Suppressor macrophage treated with lipopolysaccharide for 1 hour (primary cell): ENCODE results near the gene HEXD.
"Not testable (repeated sequence)": the region's sequence is repeated elsewhere in the genome, so short reads cannot be mapped to it uniquely, and the experiment has no call there.

ENCODE experiments used
- DNase-seq, 3 donors: peaks; one replicate each; pipeline ENCODE4 v3.0.0-alpha.2; 2020 to 2022

Gene HEXD

GRCh38 chr17:82418001-82418986, at the start of gene HEXD, which contains the start of gene OGFOD3:
TSS of gene HEXD (plus strand) at chr17:82418347. CDS start at chr17:82419800, 1,453 bp downstream.
TSS of gene OGFOD3 (minus strand) at chr17:82418586. CDS start at chr17:82418485, 101 bp downstream.
- DNase-seq = peak; percentile 88 to 97 (median 95)

- no peak for DNase-seq
Measured at GRCh38 chr17:82369211-82369610, 48.9 kb upstream of the HEXD start.

DNA sequence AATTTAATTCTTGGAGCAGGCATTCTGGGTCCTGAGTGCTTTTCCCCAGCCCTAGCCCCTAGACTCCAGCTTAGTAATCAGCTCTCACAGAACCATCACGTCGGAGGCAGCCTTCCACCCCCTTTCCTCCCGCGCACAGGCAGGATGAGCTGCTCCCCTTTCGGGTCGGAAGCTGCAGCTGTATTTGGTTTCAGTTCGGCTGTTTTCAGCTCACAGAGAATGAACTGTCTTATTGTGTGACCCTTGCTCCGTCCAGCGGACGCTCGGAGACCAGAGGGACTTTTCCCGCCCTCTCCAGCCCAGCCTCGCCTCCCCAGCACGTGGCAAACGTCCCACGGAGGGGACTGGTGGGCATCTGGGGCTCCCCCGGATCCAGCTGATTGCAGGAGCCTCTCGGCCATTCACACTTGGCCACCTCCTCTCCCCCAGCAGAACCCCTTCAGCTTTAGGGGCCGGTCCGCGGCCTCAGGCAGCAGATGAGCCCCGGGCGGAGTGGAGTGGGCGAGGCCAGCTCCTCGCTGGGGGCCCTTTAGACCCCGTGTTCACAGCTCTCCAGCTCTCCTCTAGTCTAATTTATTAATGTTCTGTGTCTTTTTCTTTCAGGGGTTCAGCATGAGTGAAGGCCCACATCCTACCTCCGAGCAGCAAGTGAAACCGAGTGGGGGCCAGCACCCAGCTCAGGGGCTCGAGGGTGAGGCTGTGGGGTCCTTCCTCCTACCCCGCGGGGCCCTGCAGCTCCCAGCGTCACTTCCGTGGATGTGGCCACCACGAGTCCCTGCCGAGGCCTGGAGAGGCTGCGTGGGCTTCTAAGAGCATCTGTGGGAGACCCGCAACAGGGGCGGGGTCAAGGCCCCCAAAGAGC, 47.4 kb upstream of the HEXD start:
- DNase-seq = peak; percentile 55 to 66 (median 64)

DNA sequence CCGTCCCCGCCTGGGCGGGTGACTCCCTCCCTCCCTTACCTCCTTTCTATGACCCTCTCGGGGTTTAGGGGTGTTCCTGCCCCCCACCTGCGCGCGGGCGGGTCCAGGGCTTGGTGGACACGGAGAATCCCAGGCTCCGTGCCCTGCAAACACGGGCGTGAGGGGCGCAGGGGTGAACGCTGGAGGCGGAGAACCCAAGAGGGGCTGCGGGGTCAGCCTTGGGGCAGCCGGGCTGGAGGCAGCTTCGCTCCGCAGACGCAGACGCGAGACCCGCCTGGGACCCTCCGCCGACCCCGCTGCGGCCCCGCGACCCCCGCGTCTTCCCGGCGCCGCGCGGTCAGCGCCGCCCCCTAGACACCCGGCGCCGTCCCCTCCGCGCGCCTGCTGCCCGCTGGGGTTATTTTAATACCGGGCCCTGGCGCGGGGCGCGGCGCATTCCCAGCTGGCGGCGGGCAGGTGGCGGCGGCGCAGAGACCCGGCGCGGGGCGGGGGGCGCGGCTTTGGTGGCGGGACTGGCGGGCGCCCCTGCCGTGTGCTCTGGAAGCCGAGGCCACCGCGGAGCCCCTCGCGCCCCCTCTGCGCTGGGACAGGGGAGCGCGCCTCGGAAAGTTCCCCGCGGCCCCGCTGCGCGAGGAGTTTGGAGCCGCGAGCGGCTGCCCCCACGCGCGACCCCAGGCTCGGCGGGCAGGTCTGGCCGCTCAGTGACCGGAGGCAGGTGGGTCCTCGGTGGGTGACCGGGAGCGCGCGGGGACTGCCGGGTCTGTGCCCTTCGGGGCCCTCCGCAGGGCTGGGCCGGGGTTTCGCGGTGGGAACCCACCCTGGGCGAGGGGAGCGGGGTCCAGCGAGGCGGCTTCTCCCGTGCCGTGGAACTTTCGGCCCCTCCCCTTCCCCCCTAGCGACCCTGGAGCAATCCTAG, 46.6 kb upstream of the HEXD start, which contains the start of gene UTS2R:
Gene UTS2R (plus strand): TSS at position 433 of the 916 bp plus-strand sequence. CDS start 2,560 bp downstream, outside the sequence.
- peak in 1 of 3 donors; percentile 32 for DNase-seq

GRCh38 chr17:82372249-82373071, 45.7 kb upstream of the HEXD start:
- DNase-seq = peak; percentile 88 to 90 (median 89)

GRCh38 chr17:82373072-82373452, 45.1 kb upstream of the HEXD start:
- not testable (repeated sequence) for DNase-seq

DNA sequence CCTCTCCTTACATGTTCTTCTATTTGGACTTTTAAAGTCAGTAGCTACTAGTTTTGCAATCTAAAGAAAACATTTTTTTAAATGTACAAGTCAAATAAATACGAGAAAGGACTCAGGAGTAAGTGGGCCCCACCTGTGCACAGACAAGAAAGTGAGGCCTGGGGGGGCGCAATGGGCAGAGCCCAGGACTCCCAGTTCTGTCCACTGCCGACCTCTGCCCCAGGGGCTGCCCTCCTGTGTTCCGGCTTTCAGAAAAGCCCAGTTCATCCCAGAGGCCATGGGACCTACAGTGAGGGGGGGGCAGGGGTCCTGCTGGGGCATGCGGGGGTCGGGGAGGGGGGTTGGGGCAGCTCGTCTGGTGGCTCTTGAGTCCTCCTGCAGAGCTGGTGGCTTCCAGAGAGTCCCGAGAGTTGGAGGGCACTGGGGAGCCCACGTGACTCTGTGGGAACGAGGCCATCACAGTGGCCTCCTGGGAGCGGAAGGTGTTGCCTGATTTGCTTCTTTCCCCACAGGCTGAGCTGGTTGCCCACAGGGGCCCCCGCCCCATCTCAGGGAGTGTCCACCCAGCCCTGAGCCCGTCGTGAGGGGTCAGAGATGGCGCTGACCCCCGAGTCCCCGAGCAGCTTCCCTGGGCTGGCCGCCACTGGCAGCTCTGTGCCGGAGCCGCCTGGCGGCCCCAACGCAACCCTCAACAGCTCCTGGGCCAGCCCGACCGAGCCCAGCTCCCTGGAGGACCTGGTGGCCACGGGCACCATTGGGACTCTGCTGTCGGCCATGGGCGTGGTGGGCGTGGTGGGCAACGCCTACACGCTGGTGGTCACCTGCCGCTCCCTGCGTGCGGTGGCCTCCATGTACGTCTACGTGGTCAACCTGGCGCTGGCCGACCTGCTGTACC, 44.2 kb upstream of the HEXD start:
- DNase-seq = no peak

DNA sequence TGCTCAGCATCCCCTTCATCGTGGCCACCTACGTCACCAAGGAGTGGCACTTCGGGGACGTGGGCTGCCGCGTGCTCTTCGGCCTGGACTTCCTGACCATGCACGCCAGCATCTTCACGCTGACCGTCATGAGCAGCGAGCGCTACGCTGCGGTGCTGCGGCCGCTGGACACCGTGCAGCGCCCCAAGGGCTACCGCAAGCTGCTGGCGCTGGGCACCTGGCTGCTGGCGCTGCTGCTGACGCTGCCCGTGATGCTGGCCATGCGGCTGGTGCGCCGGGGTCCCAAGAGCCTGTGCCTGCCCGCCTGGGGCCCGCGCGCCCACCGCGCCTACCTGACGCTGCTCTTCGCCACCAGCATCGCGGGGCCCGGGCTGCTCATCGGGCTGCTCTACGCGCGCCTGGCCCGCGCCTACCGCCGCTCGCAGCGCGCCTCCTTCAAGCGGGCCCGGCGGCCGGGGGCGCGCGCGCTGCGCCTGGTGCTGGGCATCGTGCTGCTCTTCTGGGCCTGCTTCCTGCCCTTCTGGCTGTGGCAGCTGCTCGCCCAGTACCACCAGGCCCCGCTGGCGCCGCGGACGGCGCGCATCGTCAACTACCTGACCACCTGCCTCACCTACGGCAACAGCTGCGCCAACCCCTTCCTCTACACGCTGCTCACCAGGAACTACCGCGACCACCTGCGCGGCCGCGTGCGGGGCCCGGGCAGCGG, 43.4 kb upstream of the HEXD start:
- DNase-seq = no peak

- DNase-seq = no peak
Measured at GRCh38 chr17:82375359-82376041, 42.6 kb upstream of the HEXD start.

DNA sequence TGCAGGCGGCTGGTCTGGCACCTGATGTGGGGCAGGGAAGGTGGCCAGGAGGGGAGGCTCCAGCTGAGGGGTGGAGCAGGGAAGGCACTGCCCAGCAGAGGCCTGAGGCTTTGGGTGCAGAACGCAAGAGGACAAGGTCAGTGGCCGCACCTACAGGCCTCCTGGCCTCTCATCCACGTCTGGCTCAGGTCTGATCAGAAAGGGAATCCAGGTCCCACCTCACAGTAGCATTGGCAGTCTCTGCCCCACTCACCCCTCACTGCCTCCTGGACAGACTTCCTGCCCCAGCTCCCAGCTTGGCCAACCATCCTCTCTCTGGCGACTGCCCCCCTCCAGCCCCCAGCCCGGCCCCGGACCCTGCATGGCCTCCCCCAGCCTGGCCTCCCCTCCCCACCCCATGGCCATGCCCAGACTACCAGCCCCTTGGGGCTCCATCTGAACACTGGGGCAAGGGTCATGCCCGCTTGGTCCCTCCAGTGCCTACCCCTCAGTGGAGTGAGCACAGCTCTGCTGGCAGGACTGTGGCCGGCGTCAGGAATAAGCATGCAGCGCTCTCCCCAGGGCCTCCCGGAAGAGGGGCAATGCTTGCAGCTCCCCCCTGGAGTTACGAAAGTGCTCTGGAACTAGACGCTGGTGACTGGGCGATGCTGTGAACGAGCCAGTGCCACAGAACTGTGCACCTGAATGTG, 42.0 kb upstream of the HEXD start:
- no peak for DNase-seq

DNA sequence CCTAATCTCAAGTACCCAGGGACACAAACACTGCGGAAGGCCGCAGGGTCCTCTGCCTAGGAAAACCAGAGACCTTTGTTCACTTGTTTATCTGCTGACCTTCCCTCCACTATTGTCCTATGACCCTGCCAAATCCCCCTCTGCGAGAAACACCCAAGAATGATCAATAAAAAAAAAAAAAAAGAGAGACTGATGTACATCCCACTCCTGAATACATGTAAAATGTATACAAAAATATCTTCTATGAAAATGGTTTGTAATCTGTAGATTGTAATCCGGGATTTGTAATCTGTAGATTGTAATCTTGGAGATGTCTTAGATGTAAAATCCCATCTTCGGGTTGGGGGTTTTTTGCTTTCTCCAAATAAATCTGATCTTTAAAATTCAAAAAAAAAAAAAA, 40.9 kb upstream of the HEXD start:
- not testable (repeated sequence) for DNase-seq

- DNase-seq = no peak
Measured at GRCh38 chr17:82377924-82378740, 40.0 kb upstream of the HEXD start.

DNA sequence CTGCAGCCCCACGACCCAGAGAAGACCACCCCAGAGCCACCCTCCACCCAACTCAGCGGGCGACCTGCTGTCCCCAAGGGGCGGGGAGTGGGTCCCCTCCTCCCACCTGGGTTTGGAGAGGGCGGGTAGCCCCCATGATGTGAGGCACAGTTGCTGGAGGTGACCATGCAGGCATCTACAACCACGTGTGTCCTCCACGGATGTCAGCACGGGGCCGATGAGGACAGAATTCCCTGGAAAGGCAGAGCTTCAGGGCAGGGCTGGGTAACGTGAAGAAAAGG, 39.5 kb upstream of the HEXD start:
- DNase-seq = no peak

DNA sequence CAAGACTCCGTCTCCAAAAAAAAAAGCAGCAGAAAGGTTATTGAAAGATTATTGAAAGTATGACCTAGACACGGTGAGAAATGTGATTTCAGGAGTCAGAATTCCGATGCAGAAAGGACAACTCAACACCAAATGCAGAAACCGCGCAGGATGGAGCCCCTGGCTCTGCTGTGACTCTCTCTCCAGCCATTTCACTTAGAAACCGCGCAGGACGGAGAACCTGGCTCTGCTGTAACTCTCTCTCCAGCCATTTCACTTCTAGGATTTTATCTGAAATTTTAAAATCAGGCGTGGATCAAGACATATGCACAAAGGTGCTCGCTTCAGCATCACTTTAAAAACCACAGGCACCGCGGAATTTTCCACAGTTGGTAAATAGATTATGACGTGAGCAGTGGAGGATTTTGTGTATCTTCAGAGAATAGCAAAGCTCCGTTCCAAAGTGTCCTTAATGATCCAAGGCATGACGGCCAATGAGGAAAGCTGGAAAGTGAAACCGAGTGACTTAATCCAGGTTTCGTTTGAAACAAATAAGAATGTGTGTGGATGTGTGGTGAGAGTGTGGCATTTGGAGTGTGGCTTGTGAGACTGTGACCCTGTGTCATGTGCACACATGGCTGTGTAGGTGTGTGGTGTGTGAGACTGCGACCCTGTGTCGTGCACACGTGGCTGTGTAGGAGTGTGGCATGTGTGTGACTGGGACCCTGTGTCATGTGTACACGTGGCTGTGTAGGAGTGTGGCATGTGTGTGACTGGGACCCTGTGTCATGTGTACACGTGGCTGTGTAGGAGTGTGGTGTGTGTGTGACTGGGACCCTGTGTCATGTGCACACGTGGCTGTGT, 37.1 kb upstream of the HEXD start:
- DNase-seq = no peak

DNA sequence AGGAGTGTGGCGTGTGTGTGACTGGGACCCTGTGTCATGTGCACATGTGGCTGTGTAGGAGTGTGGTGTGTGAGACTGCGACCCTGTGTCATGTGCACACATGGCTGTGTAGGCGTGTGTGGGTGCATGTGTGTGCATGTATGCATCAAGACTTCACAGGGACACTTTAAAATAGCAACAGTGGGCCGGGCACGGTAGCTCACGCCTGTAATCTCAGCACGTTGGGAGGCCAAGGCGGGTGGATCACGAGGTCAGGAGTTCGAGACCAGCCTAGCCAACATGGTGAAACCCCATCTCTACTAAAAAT, 36.5 kb upstream of the HEXD start:
- DNase-seq = not testable (repeated sequence)

DNA sequence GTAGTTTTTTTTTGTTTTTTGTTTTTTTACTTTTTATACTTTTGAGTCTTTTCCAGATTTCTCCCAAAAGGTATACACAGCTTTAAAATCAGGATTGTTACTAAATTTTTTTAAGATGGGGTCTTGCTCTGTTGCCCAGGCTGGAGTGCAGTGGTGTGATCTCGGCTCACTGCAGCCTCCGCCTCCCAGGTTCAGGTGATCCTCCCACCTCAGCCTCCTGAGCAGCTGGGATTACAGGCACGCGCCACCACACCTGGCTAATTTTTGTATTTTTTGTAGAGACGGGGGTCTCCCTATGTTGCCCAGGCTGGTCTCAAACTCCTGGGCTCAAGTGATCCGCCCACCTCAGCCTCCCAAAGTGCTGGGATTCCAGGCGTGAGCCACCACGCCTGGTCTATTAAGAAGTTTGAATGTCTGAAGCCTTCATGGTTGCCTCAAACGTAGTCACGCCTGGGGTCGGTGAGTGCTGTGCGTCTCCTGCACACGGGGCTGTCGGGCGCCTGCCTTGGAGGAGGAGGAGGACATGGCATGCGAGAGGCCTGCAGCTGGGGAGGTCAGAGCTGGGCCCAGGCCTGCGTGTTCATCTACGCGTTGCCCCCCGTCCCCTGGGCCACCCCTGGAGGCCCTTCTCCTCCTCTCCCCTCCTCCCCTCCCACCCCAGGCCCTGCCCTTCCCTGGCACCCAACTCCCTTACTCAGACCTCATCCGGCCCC, 35.8 kb upstream of the HEXD start:
- not testable (repeated sequence) for DNase-seq
